Measurements from ENCODE around the gene MADD.
A peak's percentile ranks its signal among the peaks of the same experiment; 100 is the strongest.

Gene MADD

DNA sequence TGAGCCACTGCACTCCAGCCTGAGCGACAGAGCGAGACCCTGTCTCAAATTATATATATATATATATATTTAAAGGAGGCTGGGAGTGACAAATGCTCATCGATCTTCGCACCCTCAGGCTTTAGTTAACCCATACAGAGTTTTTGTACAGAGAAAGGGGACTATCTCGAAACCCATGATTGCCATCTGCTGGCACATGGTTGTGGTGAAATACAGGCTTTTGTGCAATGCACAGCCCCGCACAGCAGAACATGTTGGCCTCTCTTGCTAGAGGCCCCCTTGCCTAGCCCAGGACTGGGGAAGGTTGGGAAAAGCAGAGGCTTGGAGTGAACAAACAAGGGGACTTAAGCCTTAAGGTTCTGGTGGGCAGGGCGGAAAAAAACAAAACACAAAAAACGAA, 78.9 kb downstream of the MADD start:
- no peak overlapping the region for H3K4me3 ChIP-seq (ENCODE audit: low read depth, low read length)
- TF ChIP-seq, protein P1, sequence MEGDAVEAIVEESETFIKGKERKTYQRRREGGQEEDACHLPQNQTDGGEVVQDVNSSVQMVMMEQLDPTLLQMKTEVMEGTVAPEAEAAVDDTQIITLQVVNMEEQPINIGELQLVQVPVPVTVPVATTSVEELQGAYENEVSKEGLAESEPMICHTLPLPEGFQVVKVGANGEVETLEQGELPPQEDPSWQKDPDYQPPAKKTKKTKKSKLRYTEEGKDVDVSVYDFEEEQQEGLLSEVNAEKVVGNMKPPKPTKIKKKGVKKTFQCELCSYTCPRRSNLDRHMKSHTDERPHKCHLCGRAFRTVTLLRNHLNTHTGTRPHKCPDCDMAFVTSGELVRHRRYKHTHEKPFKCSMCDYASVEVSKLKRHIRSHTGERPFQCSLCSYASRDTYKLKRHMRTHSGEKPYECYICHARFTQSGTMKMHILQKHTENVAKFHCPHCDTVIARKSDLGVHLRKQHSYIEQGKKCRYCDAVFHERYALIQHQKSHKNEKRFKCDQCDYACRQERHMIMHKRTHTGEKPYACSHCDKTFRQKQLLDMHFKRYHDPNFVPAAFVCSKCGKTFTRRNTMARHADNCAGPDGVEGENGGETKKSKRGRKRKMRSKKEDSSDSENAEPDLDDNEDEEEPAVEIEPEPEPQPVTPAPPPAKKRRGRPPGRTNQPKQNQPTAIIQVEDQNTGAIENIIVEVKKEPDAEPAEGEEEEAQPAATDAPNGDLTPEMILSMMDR (IDR thresholded peaks at IDR 0.05; ENCODE audit: low read depth, low read length) = peak; percentile 11; the same call in 1 of the 2 replicates

DNA sequence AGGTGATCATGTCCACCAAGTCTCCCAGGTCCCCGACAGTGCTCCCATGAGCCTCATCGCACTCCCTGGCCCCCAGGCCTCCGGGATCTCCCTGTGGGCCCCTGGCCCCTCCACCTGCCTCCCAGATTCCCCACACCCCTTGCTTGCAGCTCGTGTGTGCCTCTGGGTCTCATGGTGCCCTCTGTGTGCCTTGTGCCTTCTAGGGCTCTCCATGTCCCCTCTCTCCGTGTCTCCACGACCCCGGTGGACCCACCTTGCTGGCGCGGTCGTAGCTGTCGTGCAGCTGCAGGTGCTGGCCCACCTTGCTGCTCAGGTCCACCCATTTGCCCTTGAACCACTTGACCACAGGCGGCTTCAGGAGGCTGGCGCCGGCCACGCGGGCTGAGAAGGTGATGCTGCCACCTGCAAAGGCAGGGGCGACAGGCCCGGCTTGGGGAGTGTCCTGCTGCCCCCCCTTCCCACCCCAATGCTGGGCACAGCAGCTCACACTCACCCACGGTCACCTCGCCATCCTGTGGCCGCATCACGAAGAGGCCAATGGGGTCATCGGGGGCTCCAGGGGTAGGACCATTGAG, 79.7 kb downstream of the MADD start:
- TF ChIP-seq, protein P1 (IDR thresholded peaks at IDR 0.05; ENCODE audit: low read depth, low read length) = no peak
- H3K4me3 ChIP-seq (ENCODE audit: low read depth, low read length) = no peak overlapping the region

DNA sequence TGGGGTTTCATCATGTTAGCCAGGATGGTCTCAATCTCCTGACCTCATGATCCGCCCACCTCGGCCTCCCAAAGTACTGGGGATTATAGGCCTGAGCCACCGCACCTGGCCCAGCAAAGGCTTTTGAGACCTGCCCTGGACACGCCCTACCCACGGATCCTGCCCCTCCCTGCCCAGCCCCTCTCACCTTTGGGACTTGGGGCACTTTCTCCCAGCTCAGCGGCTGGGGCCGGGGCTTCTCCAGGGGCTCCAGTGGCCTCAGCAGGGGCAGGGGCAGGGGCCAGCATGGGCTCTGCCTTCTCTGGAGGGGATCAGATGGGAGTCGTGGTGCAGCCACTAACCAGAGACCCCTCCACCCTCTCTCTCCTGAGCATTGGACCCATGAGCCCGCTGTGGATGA, 80.4 kb downstream of the MADD start:
- H3K4me3 ChIP-seq (ENCODE audit: low read depth, low read length) = no peak overlapping the region
- TF ChIP-seq, protein P1 (IDR thresholded peaks at IDR 0.05; ENCODE audit: low read depth, low read length) = no peak

DNA sequence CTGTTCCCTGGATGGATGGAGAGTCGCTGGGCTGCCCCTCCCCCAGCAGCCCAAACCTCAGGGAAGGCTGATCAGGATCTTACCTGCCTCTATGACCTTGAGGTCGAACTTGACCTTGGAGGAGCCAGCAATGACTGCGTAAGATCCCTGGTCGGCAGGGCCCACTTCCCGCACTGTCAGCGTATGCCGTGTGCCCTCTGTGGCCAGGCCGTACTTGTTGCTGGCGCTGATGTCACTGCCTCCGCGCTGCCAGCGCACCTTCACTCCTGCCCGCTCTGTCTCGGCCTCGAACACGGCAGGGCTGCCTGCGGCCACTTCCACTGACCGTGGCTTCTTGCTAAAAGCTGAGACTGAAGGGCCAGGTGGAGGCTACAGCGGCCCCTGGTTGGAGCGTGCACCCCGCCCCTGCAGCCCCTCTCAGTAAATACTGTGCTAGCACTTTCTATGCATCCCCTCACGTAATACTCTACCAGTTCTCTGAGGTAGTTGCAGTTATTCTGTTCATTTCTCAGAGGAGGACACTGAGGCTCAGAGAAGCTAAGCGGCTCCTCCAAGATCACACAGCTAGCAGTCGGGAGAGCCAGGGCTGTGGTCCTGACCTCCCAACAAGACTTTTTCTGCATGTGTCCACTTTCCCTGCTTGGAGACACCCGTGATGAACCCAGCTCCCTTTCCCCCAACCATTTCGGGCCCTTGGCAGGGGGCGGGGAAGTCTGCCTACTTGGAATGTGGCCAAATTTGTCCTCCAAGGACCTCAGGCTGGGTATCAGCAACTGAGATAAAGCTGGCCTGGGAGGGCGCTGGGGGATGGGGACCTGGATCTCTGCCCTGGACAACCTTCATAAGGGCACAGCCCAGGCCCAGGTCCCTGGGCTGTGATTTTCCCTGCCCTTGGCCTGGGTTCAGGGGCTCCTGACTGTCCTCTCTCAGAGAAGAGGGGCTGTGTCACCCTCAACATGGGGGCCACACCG, 81.5 kb downstream of the MADD start:
- TF ChIP-seq, protein P1 (IDR thresholded peaks at IDR 0.05; ENCODE audit: low read depth, low read length) = no peak
- no peak overlapping the region for H3K4me3 ChIP-seq (ENCODE audit: low read depth, low read length)

DNA sequence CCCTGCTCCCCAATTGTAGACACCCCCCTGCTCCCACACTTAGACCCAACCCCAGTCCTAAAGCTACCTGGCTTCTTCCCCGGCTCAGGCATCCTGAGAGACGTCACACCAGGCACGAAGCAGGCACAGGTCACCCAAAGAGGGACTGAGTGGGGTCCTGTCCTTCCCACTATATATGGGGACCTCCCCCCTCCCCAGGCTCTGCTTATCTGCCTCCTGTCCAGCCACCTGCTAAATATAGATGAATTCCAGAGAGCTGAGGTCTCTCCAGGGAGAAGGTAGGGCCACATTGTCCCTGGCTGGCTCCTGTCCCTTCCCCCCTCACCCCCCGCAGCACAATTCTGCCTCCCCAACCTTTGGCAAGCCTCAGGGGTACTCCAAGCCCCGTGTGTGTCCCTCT, 82.6 kb downstream of the MADD start, which contains the start of gene MYBPC3:
Gene MYBPC3 (minus strand): TSS at position 147 of the 400 bp plus-strand sequence. CDS start 55 bp downstream, at position 92.
- no peak within 1 kb of the TSS for H3K4me3 ChIP-seq (ENCODE audit: low read depth, low read length)
- TF ChIP-seq, protein P1 (IDR thresholded peaks at IDR 0.05; ENCODE audit: low read depth, low read length) = no peak

DNA sequence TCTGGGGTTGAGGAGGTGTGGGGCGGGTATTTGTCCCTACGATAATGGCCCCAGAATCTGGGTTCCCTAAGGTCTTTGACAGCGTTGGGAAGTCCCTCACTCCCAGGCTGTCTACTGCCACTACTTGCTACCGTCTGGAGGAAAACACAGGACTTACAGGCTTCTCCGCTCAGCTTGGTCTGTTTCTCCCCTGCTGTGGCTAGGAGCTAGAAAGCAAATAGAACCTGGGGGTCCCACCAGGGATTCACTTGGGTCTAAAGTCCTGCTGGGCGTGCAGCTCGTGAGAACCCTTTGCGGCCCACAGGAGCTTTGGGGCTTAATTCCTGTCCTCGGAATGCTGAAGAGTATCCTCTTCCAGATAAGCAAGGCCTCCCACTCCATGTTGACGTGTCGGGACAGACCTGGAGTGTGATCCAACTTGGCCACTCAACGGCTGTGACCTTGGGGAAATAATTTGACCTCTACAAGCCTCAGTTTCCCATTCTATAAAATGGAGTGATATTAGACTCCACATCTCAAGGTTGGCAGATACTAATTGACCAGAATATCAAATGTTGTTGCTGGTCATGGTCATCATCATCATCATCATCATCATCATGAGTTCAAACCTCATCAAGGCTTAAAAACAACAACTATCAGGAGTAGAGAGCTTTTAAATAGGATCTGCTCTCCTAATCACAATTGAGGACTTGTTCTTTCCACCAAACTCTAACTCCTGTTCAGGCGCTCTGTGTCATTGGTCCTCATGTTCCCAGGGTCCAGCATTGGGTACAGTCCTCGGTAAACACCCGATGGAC, 84.2 kb downstream of the MADD start:
- no peak overlapping the region for H3K4me3 ChIP-seq (ENCODE audit: low read depth, low read length)
- TF ChIP-seq, protein P1 (IDR thresholded peaks at IDR 0.05; ENCODE audit: low read depth, low read length) = no peak

All from WI38 (cell line).